CD4-positive, alpha-beta T cell treated with Interleukin-6 for 4 hours (primary cell): ENCODE results near the gene ZNF385A.

Experiments
- DNase-seq: peaks from one replicate; pipeline ENCODE4 v3.0.0-alpha.2; 2020; ENCODE audit warnings: mixed read lengths

The ZNF385A gene

DNA sequence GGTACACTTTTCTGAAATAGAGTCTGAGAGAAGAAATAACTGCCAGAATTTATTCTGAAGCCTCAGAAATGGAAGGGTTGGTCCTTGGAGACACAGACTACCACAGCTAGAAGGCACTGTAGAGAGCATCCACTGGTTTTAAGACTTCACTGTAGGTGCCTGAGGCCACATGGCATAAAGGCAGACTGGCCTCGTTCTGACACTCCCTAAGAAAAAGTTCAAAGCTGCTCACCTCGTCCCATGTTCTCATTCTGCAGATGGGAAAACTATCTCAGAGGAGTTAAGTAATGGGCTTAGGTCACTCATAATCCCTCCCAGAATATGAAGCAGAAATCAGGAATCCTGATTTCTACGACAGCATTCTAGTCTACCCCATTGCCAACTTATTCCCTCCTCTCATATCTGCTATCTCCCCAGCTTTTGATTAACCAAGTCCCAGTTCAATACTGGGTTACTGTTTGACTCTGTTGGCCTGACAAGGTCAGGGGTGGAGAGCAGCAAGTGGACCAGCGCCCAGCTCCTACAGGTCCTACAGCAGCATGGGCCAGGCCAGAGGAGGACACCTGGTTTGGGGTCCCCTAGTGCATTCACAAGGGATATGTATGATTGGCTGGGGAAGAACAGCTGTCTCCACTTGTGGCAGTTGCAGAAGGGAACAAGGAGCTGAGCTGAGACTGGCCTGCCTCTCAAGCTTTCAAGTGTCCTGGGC, 30.8 kb upstream of the ZNF385A start:
- DNase-seq: no peak

GRCh38 chr12:54413284-54414190, 29.0 kb upstream of the ZNF385A start:
- DNase-seq: peak; percentile 88

- no peak for DNase-seq
Observed at GRCh38 chr12:54412786-54413185, 28.3 kb upstream of the ZNF385A start.

GRCh38 chr12:54412348-54412747, 27.8 kb upstream of the ZNF385A start:
- no peak for DNase-seq

DNA sequence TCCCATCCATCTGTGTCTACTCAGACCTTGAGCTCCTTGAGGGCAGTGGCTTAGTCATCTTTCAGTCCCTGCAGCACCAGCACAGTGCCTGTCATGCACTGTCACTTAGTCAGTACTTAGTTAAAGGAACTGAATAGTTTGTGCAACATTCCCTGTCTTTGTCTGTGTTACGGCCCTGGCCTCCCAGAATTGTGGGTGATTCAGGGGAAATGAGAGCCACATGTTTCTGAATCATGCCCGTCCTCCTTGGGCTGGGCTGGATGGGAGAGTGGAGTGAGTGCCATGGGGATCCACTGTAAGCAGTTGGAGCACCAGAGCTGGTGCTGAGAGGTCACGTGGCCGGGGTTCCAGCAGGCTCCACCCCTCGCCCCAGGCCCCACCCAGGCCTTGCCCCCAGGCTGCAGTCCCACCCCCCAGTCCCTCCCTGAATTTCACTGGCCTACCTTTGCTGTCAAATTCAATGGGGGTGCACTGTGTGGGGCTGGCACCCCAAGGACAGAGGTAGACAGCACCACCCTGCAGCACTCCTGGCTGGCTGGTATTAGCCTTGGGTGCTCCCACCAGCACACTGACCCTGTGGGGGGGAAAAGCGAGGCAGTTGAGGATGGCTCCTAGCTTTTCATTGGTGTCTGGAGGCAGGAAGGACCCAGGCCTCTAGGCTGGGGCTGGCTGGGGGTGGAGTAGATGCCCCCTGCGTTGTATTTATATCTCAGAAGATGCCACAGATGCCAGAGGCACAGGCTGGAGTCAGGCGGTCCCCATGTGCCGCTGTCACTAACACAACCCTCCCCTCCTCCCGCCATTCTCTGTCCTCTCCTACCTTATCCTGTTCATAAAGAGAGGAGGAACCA, 27.1 kb upstream of the ZNF385A start:
- peak; percentile 79 for DNase-seq

DNA sequence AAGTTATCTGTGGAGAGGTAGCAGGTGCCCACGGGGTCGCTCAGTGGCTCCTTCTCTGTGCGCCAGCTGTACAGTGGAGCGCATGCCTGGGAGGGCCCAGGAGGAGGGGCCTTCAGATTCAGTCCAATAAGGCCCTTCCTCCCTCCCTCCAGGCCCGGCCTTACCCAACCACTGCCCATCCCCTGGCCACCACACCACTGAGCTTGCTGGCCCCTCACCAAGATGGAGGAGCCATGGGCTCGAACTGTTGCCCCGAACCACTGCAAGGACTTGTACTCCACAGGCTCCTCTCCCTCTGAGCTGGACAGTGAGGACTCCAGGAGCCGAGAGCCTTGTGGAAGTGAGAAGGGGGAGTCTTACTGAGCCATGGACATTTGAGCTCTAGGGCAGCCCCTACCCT, 24.7 kb upstream of the ZNF385A start:
- no peak for DNase-seq

DNA sequence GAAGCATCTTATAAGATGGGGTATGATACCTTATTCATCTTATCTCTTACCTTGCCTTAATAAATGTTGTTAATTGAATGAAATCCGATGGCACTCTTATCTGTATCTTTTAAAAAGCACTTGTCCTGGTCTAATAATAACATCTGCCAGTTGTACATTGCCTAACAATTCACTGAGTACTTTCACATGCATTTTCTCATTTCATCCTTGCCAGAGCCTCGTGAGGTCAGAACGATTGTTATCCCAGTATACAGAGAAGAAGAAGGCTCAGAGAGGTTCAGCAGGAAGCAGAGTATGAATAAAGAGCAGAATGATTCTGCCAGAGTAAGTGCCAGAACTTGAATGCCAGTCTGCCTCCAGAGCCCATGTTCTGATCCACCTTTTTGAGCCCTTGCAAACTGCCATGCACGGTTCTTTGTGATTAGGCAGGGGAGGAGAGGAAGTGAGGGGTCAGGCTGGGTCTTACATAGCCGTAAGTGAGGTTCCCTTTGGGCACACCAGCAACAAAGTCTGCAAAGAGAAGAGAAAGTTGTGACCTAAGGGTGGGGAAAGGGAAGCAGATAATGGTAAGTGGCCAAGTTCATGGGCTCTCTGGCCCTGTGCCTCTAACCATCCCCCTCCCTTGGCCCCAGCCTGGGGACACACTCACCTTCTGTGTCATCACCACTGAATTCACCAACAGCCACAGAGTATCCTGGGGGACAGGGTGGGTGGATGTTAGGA, 22.8 kb upstream of the ZNF385A start:
- DNase-seq: no peak

GRCh38 chr12:54405573-54405972, 21.0 kb upstream of the ZNF385A start:
- no peak for DNase-seq

GRCh38 chr12:54405106-54405505, 20.6 kb upstream of the ZNF385A start:
- DNase-seq: no peak

- peak; percentile 72 for DNase-seq
Observed at GRCh38 chr12:54404061-54405004, 19.8 kb upstream of the ZNF385A start.

DNA sequence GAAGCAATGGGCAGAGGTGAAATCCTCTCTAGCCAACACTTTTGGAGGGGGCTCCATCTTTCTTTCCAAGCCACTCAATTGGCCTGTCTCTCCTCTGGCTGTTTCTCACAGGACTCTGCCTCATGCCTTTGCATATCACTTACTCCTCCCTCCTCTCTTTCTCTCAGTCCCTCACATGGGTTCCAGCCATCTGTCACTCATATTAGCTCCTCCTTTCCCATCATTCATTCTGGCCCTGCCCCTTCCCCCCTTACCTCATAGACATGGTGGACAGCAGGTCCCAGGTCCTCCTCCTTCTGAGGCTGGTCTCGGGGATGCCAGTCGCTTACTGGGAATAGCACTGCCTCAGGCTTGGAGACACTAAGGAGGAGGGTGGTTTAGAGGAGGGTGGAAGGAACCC, 16.6 kb upstream of the ZNF385A start:
- no peak for DNase-seq

DNA sequence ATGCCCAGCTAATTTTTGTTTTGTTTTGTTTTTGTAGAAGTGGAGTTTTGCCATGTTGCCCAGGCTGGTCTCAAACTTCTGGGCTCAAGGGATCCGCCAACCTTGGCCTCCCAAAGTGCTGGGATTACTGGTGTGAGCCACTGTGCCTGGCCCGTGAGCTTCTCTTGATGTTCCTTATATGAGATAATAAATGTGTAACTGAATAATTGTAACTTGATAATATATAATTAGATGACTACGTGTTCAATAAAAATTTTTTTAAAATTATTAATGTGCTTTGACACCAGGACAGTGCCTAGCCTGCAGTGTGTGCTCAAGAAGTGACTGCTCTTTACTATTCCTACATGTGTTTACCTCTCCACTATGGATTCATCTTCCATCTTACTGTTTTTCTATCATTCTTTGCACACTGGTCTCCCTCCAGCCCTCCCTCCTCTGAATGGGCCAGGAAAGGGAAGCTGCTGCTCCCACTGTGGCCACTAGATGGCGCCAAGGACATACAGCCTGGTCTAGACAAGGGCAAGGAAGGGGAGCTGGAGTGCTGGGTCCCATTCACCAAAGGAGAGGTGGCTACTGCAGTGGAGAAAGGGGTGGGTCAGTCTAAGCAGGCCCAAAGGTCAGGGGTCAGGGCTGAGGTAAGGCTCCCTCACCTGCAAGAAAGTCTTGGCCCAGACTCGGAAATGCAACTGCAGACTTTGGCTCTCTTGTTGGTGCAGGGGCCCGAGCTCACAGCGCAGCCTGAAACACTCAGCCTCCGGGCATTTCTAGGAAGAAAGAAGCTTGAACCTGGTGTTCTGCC, 14.7 kb upstream of the ZNF385A start:
- DNase-seq: peak; percentile 90

DNA sequence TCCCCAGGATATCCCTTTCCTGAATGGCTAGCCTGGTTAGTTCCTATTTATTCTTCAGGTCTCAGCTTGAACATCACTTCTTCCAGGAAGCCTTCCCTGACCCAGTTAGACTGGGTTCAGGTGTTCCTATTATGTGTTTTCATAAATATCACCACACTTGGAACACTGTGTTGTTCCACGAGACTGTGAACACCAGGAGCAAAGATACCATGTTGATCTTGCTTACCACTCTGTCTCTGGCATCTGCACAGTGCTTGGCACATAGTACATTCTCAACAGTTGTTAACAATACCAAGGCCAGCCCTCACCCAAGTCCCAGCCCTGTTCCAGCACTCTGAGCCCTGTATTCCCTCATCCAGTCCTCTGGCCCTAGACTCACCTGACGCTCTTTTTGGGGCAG, 13.7 kb upstream of the ZNF385A start:
- no peak for DNase-seq

- no peak for DNase-seq
Observed at GRCh38 chr12:54397157-54397556, 12.6 kb upstream of the ZNF385A start.

GRCh38 chr12:54395545-54395944, 11.0 kb upstream of the ZNF385A start:
- no peak for DNase-seq

GRCh38 chr12:54394986-54395385, 10.5 kb upstream of the ZNF385A start:
- DNase-seq: no peak

DNA sequence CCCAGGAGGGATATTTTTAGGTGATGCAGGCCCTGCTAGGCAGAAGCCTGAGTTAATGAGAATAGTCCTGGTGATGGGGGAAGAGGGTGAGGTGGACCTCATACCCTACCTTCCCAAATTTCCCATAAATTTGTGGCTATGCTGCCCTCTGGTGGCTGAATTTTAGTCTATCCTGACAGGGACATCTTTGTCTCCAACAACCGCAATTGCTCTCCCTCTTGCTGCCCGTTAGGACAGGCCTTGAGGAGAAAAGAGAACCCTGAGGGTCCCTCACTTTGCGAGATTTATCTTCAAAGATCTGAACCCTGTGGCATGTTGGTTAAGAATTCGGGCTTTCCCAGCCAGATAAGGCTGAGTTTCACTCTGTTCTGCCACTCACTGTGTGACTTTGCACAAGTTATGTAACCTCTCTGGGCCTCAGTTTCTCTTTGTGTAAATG, 9.8 kb upstream of the ZNF385A start:
- peak; percentile 61 for DNase-seq

DNA sequence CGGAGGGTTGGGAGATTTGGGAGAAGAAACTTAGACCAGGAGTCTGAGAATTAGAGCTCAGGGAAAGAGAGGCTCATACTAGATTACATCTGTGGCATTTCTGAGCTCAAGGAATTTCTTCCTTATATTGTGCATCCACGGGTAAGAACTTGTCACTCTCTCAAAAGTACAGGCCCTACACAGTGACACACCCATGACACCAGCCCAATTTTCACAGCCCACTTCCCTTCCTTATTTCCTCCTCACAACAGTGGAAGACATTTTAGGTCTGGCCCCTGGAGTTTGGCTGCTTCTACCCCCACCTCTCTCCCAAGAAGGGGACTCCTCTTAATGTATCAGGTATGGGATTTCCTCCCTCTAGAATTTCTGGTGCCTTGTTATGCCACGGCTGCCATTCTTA, 9.2 kb upstream of the ZNF385A start:
- DNase-seq: no peak

DNA sequence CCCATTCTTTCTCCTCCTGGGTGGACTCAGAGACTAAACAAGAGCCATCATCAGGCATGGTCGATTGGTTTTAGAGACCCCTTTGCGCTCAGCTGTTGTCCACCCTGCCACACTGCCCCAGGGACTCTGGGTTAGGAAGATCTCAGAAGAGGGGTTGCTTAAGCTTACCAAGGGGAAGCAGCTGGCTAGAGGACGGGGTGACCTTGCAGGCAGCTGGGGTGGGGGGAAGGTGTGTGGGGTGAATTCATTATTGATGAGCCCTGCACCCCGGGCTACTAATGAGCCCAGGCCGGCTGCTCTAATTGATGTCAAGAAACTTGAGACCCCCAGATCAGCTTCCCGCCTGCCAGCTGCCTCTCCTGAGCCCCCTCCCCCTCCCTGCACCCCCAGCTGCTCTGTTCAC, 8.7 kb upstream of the ZNF385A start:
- no peak for DNase-seq

DNA sequence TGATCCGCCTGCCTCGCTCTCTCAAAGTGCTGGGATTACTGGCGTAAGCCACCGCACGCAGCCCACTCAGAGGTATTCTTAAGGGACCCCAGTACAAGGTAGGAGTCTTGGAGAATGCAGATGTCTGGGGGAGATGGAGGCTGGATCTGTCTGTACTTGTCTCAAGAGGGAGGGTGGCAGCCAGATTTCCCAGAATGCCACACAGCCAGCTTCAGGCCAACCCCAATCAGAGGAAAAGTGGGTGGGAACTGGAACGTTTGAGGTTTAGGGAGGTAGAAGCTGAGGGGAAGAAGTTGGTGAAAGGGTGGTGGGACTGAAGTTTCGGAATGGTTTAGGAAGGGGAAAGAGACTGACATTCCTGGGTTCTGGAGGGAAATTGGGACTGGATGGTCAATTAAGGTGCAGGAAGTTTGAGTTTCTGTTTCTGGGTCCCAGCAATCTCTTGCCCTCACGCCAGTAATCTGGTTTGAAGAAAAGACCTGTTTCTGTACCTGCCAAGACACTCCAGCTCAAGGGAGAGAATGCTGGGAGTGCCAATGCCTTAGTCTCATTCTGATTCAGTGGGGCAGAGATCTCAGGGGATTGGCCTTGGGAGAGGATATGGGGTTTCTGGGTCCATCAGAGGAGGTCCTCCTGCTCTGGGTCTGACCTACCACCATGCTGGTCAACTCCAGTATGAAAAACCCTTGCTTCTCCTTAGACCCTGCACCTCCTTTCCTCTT, 8.1 kb upstream of the ZNF385A start:
- no peak for DNase-seq
